Hypothalamus (tissue), 51 donors: ENCODE measurements around the gene FMR1.
A peak's percentile ranks its signal among the peaks of the same experiment; 100 is the strongest.

Experiments
- DNase-seq, 51 donors: peaks; one replicate each; lab custom pipeline; 2025; lab: John Stamatoyannopoulos, UW

Gene FMR1

DNA sequence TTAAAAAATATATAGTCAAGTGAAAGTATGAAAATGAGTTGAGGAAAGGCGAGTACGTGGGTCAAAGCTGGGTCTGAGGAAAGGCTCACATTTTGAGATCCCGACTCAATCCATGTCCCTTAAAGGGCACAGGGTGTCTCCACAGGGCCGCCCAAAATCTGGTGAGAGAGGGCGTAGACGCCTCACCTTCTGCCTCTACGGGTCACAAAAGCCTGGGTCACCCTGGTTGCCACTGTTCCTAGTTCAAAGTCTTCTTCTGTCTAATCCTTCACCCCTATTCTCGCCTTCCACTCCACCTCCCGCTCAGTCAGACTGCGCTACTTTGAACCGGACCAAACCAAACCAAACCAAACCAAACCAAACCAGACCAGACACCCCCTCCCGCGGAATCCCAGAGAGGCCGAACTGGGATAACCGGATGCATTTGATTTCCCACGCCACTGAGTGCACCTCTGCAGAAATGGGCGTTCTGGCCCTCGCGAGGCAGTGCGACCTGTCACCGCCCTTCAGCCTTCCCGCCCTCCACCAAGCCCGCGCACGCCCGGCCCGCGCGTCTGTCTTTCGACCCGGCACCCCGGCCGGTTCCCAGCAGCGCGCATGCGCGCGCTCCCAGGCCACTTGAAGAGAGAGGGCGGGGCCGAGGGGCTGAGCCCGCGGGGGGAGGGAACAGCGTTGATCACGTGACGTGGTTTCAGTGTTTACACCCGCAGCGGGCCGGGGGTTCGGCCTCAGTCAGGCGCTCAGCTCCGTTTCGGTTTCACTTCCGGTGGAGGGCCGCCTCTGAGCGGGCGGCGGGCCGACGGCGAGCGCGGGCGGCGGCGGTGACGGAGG, at the start of gene FMR1:
Gene FMR1 (plus strand): TSS at position 728 of the 831 bp plus-strand sequence. CDS start 261 bp downstream, outside the sequence.
- DNase-seq, result peak; percentile 25 to 91 (median 80)

GRCh38 chrX:147875866-147876596, 35.7 kb upstream of the FMR1 start:
- DNase-seq, result no peak

DNA sequence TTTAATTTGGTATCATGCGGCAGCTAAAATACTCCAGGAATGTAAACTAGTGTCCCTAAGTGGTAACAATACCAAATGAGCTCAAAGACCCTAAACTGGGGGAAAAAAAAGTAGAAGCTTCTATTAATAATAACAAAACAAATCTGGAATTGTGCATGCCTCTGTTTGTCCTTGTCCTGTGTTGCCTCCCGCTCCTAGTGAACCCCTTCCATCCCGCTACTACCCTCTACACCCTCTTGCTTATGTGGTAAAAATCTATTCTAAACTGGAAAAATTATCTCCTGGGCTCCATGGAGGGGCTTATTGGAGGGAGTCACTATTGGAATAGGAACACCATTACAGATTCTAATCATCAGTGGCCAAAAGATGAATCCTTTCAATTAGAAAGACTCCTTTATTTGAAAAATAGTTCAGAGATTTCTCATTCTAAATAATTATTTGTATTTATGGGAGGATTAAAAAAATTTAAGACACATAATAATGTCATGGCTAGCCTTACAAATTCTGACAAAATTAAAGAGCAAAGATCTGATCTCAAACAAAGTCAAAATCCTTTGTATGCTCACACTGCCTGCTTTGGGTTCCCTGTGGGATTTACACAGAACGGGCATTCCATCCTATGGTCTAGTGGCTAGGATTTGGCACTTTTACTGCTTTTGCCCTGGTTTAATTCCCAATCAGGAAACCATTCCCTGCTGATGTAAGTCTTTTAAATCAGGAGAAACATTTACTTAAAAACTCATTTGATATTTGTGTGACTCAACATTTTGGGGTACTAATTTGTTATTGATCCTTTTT, 34.7 kb upstream of the FMR1 start:
- no peak for DNase-seq

DNA sequence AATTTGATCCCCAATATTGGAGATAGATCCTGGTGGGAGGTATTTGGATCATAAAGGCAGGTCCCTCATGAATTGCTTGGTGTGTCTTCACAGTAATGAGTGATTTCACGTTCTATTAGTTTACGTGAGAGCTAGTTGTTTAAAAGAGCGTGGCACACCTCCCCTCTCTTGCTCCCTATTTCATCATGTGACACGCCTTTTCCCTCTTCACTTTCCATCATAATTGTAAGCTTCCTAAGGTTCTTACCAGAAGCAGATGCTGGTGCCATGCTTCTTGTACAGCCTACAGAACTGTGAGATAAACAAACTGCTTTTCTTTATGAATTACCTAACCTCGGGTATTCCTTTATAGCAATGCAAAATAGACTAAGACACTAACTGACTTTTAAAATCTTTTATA, 34.0 kb upstream of the FMR1 start:
- DNase-seq, result no peak

GRCh38 chrX:147884958-147885357, 26.8 kb upstream of the FMR1 start:
- DNase-seq, result no peak

DNA sequence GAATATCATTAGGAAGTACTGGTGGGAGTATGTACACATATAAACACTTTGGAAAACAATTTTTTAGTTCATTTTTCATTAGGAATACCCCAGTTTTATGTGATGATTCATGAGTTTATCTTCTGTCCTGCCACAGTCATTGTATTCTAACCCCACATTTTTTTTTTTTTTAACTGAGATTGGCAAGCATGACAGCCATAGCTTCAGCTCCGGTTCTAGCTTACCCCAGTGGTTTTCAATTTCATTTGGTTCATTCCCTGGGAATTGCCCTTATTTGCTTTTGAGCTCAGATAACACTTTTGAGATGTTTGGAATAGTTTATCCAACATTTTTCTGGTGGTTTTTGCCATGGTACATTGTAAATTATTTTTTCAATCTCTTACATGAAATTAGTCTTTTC, 21.0 kb upstream of the FMR1 start:
- DNase-seq, result no peak

DNA sequence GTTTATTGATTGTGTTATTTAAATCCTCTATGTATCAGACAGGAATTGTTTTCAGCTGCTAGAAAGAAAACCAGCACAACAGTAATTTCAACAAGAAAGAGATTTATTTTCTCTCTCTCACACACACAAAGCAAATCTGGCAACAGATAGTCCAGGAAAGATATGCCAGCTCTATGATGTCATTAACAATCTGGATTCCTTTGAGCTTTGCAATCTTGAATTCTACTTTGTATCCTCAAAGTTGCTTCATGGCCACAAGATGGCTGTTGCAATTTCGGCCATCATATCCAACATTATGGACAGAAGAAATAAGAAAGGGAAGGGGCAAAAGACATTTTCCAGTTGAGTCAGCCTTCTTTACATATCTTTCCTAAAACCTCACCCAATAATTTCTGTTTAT, 19.8 kb upstream of the FMR1 start:
- DNase-seq, result no peak

GRCh38 chrX:147893741-147894140, 18.0 kb upstream of the FMR1 start:
- DNase-seq, result no peak

DNA sequence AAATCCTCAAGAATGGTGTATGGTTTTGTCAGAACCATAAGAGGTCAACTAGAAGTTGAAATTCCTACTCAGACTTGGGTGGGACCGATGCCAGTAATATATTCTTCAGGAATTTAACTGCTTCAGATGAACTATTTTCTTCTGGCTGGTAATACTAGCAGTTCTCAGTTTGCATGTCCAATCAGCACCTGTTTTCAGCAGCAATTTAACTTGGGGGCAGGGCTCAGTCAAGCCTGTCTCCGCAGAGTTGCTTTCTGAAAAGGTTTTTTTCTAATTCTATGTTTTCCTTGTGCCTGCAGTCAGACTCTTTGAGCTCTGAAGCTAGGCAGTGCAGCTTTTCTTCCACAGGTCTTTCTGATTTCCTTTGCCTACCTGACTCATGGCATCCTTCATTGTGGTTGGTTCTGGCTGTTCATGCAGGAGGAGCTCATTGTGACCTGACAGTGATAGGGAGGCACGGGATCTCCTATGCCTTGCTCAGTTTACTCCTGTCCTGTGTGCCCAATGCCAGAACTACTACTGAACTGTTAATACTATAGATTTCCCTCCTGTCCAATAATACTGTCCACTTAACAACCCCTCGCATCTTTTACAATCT, 17.3 kb upstream of the FMR1 start:
- DNase-seq, result no peak

DNA sequence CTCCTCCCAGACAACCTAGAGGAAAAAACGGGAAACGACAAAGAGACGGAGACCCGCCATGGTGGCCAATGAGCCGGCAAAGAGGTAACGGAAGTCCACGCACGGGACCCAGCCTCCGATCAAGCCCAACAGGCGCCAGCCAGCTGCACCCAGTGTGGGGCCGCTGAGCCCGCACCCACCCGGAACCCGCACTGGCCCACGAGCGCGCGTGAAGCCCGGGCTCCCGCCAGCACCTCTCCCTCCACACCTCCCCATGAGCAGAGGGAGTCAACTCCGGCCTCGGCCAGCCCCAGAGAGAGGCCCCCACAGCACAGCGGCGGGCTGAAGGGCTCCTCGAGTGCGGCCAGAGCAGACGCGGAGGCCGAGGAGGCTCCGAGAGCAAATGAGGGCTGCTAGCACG, 14.6 kb upstream of the FMR1 start:
- DNase-seq, result no peak

GRCh38 chrX:147898951-147899350, 12.8 kb upstream of the FMR1 start:
- no peak for DNase-seq

GRCh38 chrX:147899379-147900114, 12.2 kb upstream of the FMR1 start:
- DNase-seq, result no peak

DNA sequence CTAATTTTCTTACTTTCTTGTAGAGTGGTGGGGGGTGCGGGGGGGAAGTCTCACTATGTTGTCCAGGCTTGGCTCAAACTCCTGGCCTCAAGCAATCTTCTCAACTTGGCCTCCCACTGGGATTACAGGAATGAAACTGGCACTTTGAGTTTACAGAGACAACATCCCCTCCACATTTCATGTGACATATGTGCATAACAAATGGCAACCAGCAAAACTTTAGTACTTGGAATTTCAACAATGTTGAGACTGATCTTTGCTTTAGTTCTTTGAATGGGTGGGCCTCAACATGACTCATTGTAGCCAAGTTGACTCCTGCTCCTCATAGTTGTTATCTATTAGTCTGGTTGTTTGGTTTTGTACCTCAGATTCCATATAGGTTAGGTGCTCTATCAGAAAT, 11.4 kb upstream of the FMR1 start:
- no peak for DNase-seq

DNA sequence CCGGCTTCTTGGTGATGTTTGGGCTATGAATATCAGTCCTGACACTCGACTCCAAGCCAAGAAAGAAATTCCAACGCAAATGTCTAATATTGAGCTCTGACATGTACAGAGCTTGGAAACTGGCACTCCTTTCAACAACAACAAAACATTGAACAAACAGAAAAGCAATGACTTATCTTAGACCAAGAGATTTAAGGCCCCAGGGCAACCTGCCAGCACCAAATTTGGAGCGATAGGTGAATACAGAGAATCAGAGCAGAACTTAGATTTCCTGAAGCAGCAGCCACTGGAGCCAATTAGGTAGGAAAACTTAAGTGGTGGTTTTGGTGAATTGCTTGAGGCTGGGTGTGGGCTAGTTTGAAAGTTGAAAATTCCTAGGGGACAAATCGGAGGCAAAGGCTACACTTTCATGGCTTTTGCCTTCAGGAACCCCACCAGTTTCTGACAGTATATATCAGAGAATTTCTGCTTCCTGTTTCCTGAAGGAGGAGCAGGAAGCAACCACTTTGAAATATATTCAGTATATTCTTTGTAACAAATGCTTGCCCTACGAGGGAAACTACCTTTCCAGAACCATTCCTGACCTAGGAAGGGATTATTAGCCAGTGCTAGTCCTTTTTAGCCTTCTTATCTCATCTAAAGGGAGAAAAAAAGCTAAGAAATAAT, 10.1 kb upstream of the FMR1 start:
- DNase-seq, result no peak

GRCh38 chrX:147902270-147902669, 9.4 kb upstream of the FMR1 start:
- no peak for DNase-seq

GRCh38 chrX:147908106-147908505, 3.6 kb upstream of the FMR1 start:
- DNase-seq, result no peak

DNA sequence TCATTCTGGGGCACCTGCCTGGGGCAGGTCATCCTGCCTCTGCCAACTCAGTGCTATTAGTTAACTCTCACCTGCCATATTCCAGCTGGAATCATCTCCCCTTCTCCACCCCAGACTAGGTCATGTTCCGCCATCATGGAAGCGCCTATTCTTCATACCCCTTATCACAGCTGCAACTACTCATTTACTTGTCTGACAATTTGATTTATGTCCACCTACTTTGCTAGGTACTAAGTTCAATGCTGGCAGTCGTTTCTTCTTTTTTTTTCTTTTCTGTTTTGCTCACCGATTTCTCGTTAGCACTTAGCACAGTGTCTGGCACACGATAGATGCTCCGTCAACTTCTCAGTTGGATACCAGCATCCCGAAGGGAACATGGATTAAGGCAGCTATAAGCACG, 1.1 kb upstream of the FMR1 start:
- DNase-seq, result no peak

GRCh38 chrX:147912093-147912801, 528 bp downstream of the FMR1 start:
- peak in 38 of 51 donors; percentile 0 to 60 (median 15) for DNase-seq

GRCh38 chrX:147913570-147913969, 1.9 kb downstream of the FMR1 start:
- no peak for DNase-seq
